Esophagus (tissue), 2 donors: ENCODE measurements around the gene PLCB1. TPM values are rescaled to one million over a fixed set of nuclear protein-coding genes. Genes with fewer than 3 reads are reported as not detected.
"Not testable (repeated sequence)": the region's sequence is repeated elsewhere in the genome, so short reads cannot be mapped to it uniquely, and the experiment has no call there.

Source experiments
- H3K27ac ChIP-seq, 2 donors: one replicate each; pipeline ENCODE4 v1.5.1; 2013; ENCODE audit warnings: low read depth in 2 of 2, mild to moderate bottlenecking in 2 of 2, inconsistent platforms in 1 of 2, low read length in 1 of 2, moderate library complexity in 1 of 2
- H3K27me3 ChIP-seq, 2 donors: one replicate each; pipeline ENCODE4 v1.6.1; 2013; ENCODE audit warnings: low read length in 2 of 2, control low read depth in 1 of 2, mild to moderate bottlenecking in 1 of 2; ENCODE audit not compliant: insufficient read depth in 2 of 2, control insufficient read depth in 1 of 2
- H3K36me3 ChIP-seq, 2 donors: one replicate each; pipeline ENCODE4 v1.6.1; 2013; ENCODE audit warnings: low read length in 1 of 2; ENCODE audit not compliant: control insufficient read depth in 2 of 2, insufficient read depth in 2 of 2
- H3K4me1 ChIP-seq, 2 donors: one replicate each; pipeline ENCODE4 v1.6.1; 2013; ENCODE audit warnings: low read length in 1 of 2; ENCODE audit not compliant: control insufficient read depth in 2 of 2, insufficient read depth in 2 of 2
- H3K4me3 ChIP-seq, 2 donors: one replicate each; pipeline ENCODE4 v1.5.1; 2013; ENCODE audit warnings: low read length in 2 of 2, mild to moderate bottlenecking in 2 of 2, low read depth in 1 of 2, moderate library complexity in 1 of 2
- H3K9me3 ChIP-seq, 2 donors: one replicate each; pipeline ENCODE4 v1.6.1; 2013; ENCODE audit warnings: mild to moderate bottlenecking in 2 of 2, low read depth in 1 of 2, low read length in 1 of 2, moderate library complexity in 1 of 2; ENCODE audit not compliant: control insufficient read depth in 2 of 2, insufficient read depth in 1 of 2
- WGBS, 2 donors: extraction: QIAGEN DNeasy Blood & Tissue Kit; methylation state at CpG; one replicate each; pipeline ENCODE4 v1.1.7; 2013; 5-methylcytosine and 5-hydroxymethylcytosine counted together
- polyA plus RNA-seq, 2 donors: library from polyadenylated mRNA; stranded (reverse); fragments of 200-250 nt; gene quantifications; one replicate each; pipeline ENCODE4 v1.2.3, GENCODE V29; 2013
- donor health status: healthy with polysubstance abuse.
- donor health status: Bipolar disorder and iron deficiency.

PLCB1 gene
- polyA plus RNA-seq, 2 donors, result 1.7 to 3.0 TPM

- H3K27me3 ChIP-seq, result no peaks in the 10 kb centered on the region
- no peaks in the 10 kb centered on the region for H3K4me1 ChIP-seq
- no peak overlapping the region for H3K4me3 ChIP-seq
- H3K36me3 ChIP-seq, result no peaks in the 10 kb centered on the region
- no peak overlapping the region for H3K27ac ChIP-seq
- H3K9me3 ChIP-seq, result no peaks in the 10 kb centered on the region
- 85 to 87% methylated on average over 6 of the region's 6 CpGs for WGBS, 2 donors
Measured at GRCh38 chr20:8805737-8806442, 673.8 kb downstream of the PLCB1 start.

- no peaks in the 10 kb centered on the region for H3K27me3 ChIP-seq
- no peaks in the 10 kb centered on the region for H3K4me1 ChIP-seq
- no peak overlapping the region for H3K4me3 ChIP-seq
- no peak overlapping the region for H3K27ac ChIP-seq
- WGBS, 2 donors, result 78 to 84% methylated on average over 4 of the region's 4 CpGs
- H3K36me3 ChIP-seq, result no peaks in the 10 kb centered on the region
- no peaks in the 10 kb centered on the region for H3K9me3 ChIP-seq
Measured at GRCh38 chr20:8807480-8808201, 675.6 kb downstream of the PLCB1 start.

GRCh38 chr20:8808202-8808535 is 676.1 kb downstream of the PLCB1 start:
- no peaks in the 10 kb centered on the region for H3K4me1 ChIP-seq
- 63 to 68% methylated on average over 5 of the region's 5 CpGs for WGBS, 2 donors
- no peak overlapping the region for H3K27ac ChIP-seq
- H3K27me3 ChIP-seq, result no peaks in the 10 kb centered on the region
- no peaks in the 10 kb centered on the region for H3K36me3 ChIP-seq
- H3K9me3 ChIP-seq, result no peaks in the 10 kb centered on the region
- H3K4me3 ChIP-seq, result no peak overlapping the region

GRCh38 chr20:8809107-8809953 is 677.3 kb downstream of the PLCB1 start:
- WGBS, 2 donors, result 75 to 86% methylated on average over 14 of the region's 14 CpGs

GRCh38 chr20:8811801-8812594 is 679.9 kb downstream of the PLCB1 start:
- Histone ChIP-seq H3K27ac (no peak overlapping the region), H3K36me3 (no peaks in the 10 kb centered on the region), H3K4me1 (no peaks in the 10 kb centered on the region), H3K27me3 (no peaks in the 10 kb centered on the region), H3K4me3 (no peak overlapping the region), H3K9me3 (no peaks in the 10 kb centered on the region)
- WGBS, 2 donors, result 85 to 90% methylated on average over 11 of the region's 11 CpGs

More at GRCh38 chr20:8809107-8809953, 677.3 kb downstream of the PLCB1 start:
- H3K4me1 ChIP-seq, result no peaks in the 10 kb centered on the region
- no peaks in the 10 kb centered on the region for H3K36me3 ChIP-seq
- no peak overlapping the region for H3K4me3 ChIP-seq
- H3K27me3 ChIP-seq, result no peaks in the 10 kb centered on the region
- no peak overlapping the region for H3K27ac ChIP-seq
- no peaks in the 10 kb centered on the region for H3K9me3 ChIP-seq

- no peaks in the 10 kb centered on the region for H3K27me3 ChIP-seq
- H3K4me1 ChIP-seq, result no peaks in the 10 kb centered on the region
- no peaks in the 10 kb centered on the region for H3K9me3 ChIP-seq
- no peaks in the 10 kb centered on the region for H3K36me3 ChIP-seq
- H3K27ac ChIP-seq, result no peak overlapping the region
- no peak overlapping the region for H3K4me3 ChIP-seq
- 73 to 82% methylated on average over 7 of the region's 7 CpGs for WGBS, 2 donors
Measured at GRCh38 chr20:8812817-8813216, 680.8 kb downstream of the PLCB1 start.

GRCh38 chr20:8815208-8815607 is 683.1 kb downstream of the PLCB1 start:
- Histone ChIP-seq H3K36me3 (no peaks in the 10 kb centered on the region), H3K27me3 (no peaks in the 10 kb centered on the region), H3K27ac (no peak overlapping the region), H3K9me3 (no peaks in the 10 kb centered on the region), H3K4me3 (no peak overlapping the region), H3K4me1 (no peaks in the 10 kb centered on the region)
- WGBS, 2 donors, result 87 to 89% methylated on average over 4 of the region's 4 CpGs

- WGBS, 2 donors, result 86 to 87% methylated on average over 5 of the region's 5 CpGs
- no peak overlapping the region for H3K27ac ChIP-seq
Measured at GRCh38 chr20:8829256-8829655, 697.2 kb downstream of the PLCB1 start.

GRCh38 chr20:8834294-8834693 is 702.2 kb downstream of the PLCB1 start:
- WGBS, 2 donors, result 90 to 91% methylated on average over 3 of the region's 3 CpGs
- H3K27ac ChIP-seq, H3K4me3 ChIP-seq, H3K9me3 ChIP-seq, H3K36me3 ChIP-seq, H3K27me3 ChIP-seq, H3K4me1 ChIP-seq: not testable (repeated sequence)

More at GRCh38 chr20:8829256-8829655, 697.2 kb downstream of the PLCB1 start:
- H3K36me3 ChIP-seq, result no peaks in the 10 kb centered on the region
- no peaks in the 10 kb centered on the region for H3K4me1 ChIP-seq
- no peak overlapping the region for H3K4me3 ChIP-seq
- H3K9me3 ChIP-seq, result no peaks in the 10 kb centered on the region
- H3K27me3 ChIP-seq, result no peaks in the 10 kb centered on the region
